Keratinocyte (primary cell): Measurements from ENCODE around the gene EML1. TPM values are rescaled to one million over a fixed set of nuclear protein-coding genes. Genes with fewer than 3 reads are reported as not detected.

Experiments
- DNase-seq: peaks from one replicate; pipeline ENCODE4 v3.0.0-alpha.2; 2011; ENCODE audit warnings: low read depth, missing footprints, low spot score
- FAIRE-seq: peaks from 2 replicates; lab custom pipeline; 2011; peaks lifted over from hg19 to GRCh38; lab: Jason Lieb, UNC
- H2AFZ ChIP-seq: 2 replicates; pipeline ENCODE4 v1.6.0; 2012; ENCODE audit warnings: low read length, control low read depth, inconsistent platforms; ENCODE audit not compliant: control insufficient read depth
- H3K27ac ChIP-seq: 2 replicates; pipeline ENCODE4 v1.5.1; 2011; ENCODE audit warnings: low read length; ENCODE audit not compliant: control insufficient read depth, insufficient read depth
- H3K27me3 ChIP-seq: 3 replicates; pipeline ENCODE4 v1.6.0; 2011; ENCODE audit warnings: low read length; ENCODE audit not compliant: control insufficient read depth, insufficient read depth; ENCODE audit errors: extremely low read depth
- H3K36me3 ChIP-seq, 2 experiments: 2 replicates in 1 of 2; 3 replicates in 1 of 2; pipeline ENCODE4 v1.5.1; 2011; ENCODE audit warnings: low read length in 2 of 2, mild to moderate bottlenecking in 1 of 2; ENCODE audit not compliant: control insufficient read depth in 2 of 2, insufficient read depth in 2 of 2; ENCODE audit errors: extremely low read depth in 1 of 2
- H3K4me1 ChIP-seq: 3 replicates; pipeline ENCODE4 v1.5.1; 2011; ENCODE audit warnings: low read length; ENCODE audit not compliant: control insufficient read depth, insufficient read depth; ENCODE audit errors: extremely low read depth
- H3K4me2 ChIP-seq: 3 replicates; pipeline ENCODE4 v1.6.0; 2011; ENCODE audit warnings: low read depth, low read length; ENCODE audit not compliant: control insufficient read depth, insufficient read depth; ENCODE audit errors: extremely low read depth
- H3K4me3 ChIP-seq, 3 experiments: fragments of 200-600 bp in 1 of 3; sonication (generic) in 1 of 3; 2 replicates in 2 of 3; 3 replicates in 1 of 3; pipeline ENCODE4 v1.5.1; 2011 to 2016; ENCODE audit warnings: low read length in 3 of 3, mild to moderate bottlenecking in 3 of 3, control low read depth in 2 of 3, inconsistent platforms in 1 of 3, low read depth in 1 of 3, mixed read lengths in 1 of 3, mixed run types in 1 of 3, moderate library complexity in 1 of 3; ENCODE audit not compliant: control insufficient read depth in 2 of 3, insufficient read depth in 2 of 3; ENCODE audit errors: extremely low read depth in 1 of 3
- H3K79me2 ChIP-seq: 2 replicates; pipeline ENCODE4 v1.6.0; 2012; ENCODE audit warnings: low read length; ENCODE audit not compliant: control insufficient read depth, insufficient read depth
- H3K9ac ChIP-seq: 3 replicates; pipeline ENCODE4 v1.6.0; 2011; ENCODE audit warnings: low read length; ENCODE audit not compliant: control insufficient read depth, insufficient read depth; ENCODE audit errors: extremely low read depth
- H3K9me1 ChIP-seq: 3 replicates; pipeline ENCODE4 v1.6.0; 2011; ENCODE audit warnings: low read length; ENCODE audit not compliant: control insufficient read depth, insufficient read depth; ENCODE audit errors: extremely low read depth
- H3K9me3 ChIP-seq: 2 replicates; pipeline ENCODE4 v1.5.1; 2012; ENCODE audit warnings: low read depth, low read length; ENCODE audit not compliant: control insufficient read depth
- H4K20me1 ChIP-seq: 3 replicates; pipeline ENCODE4 v1.6.0; 2011; ENCODE audit warnings: low read length; ENCODE audit not compliant: control insufficient read depth, insufficient read depth; ENCODE audit errors: extremely low read depth
- EZH2 ChIP-seq: IDR thresholded peaks from one replicate; pipeline ENCODE4 v1.6.1; 2012; ENCODE audit warnings: inconsistent platforms, mild to moderate bottlenecking, low read length, moderate library complexity
- dilution Hi-C: fragments of 300-500 bp; cut with MboI; formaldehyde crosslinking; loops from one replicate; pipeline ENCODE4 v1.7.0; 2020; ENCODE audit warnings: low sequenced_read_pairs; ENCODE audit not compliant: extremely low pct_ligation_motif_present
- polyA plus RNA-seq, 5 experiments: library from polyadenylated mRNA; depleted of rRNA in 3 of 5; stranded (reverse) in 3 of 5; stranded (forward) in 1 of 5; unstranded in 1 of 5; fragments of >200 nt; gene quantifications; 1 replicate in 1 of 5; 2 replicates in 3 of 5; 3 replicates in 1 of 5; pipeline versions ENCODE4 v1.2.1 to v1.2.3, GENCODE V29; 2011 to 2012; ENCODE audit warnings: missing spikeins in 2 of 5, low read depth in 1 of 5, low replicate concordance in 1 of 5
- TF ChIP-seq, protein P1 (sequence below), 3 experiments: IDR thresholded peaks in 1 of 3; conservative IDR thresholded peaks in 1 of 3; optimal IDR thresholded peaks in 1 of 3; 2 replicates in 2 of 3; 3 replicates in 1 of 3; pipeline versions ENCODE3 to v1.5.1; 2011; ENCODE audit warnings: low read length in 3 of 3, mild to moderate bottlenecking in 3 of 3, moderate library complexity in 2 of 3, control low read depth in 1 of 3, inconsistent platforms in 1 of 3; ENCODE audit not compliant: insufficient read depth in 2 of 3; ENCODE audit errors: extremely low read depth in 1 of 3

Gene EML1
- polyA plus RNA-seq, 1 donor (not counting 4 experiments of a cell fraction or from before 2014, with no cell fraction given), result 0.84 TPM

DNA sequence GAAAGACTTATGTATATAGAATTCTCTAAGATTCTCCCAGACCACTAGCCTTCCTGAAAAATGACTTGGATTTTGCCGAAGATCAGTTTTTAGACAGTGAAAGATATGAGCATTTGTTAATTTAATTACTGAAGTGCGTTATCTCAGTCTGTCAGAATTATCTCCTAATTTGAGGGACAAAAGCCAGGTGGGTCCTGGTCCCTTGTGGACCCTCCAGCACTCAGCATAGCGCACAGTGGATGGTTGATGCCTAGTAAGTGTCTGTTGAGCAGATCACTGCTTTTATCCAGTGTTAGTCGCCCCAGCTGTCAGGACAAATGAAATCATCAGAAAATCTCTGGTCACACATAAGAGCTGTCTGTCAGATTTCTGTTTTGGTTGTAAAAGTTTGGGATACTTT is 80.4 kb downstream of the EML1 start:
- Histone ChIP-seq H3K9ac (no peak overlapping the region), H3K27ac (no peak overlapping the region), H4K20me1 (no peaks in the 10 kb centered on the region), H3K4me2 (no peak overlapping the region), H3K27me3 (peaks cover 44% of the 10 kb centered on the region), H2AFZ (no peak overlapping the region), H3K9me3 (no peaks in the 10 kb centered on the region), H3K4me3 (no peak overlapping the region), H3K4me1 (no peaks in the 10 kb centered on the region), H3K9me1 (no peaks in the 10 kb centered on the region), H3K79me2 (no peaks in the 10 kb centered on the region), H3K36me3 (no peaks in the 10 kb centered on the region)
- TF ChIP-seq, protein P1, sequence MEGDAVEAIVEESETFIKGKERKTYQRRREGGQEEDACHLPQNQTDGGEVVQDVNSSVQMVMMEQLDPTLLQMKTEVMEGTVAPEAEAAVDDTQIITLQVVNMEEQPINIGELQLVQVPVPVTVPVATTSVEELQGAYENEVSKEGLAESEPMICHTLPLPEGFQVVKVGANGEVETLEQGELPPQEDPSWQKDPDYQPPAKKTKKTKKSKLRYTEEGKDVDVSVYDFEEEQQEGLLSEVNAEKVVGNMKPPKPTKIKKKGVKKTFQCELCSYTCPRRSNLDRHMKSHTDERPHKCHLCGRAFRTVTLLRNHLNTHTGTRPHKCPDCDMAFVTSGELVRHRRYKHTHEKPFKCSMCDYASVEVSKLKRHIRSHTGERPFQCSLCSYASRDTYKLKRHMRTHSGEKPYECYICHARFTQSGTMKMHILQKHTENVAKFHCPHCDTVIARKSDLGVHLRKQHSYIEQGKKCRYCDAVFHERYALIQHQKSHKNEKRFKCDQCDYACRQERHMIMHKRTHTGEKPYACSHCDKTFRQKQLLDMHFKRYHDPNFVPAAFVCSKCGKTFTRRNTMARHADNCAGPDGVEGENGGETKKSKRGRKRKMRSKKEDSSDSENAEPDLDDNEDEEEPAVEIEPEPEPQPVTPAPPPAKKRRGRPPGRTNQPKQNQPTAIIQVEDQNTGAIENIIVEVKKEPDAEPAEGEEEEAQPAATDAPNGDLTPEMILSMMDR (optimal IDR thresholded peaks at IDR 0.05 in 1 of 3, IDR thresholded peaks at IDR 0.05 in 1 of 3, conservative IDR thresholded peaks at IDR 0.05 in 1 of 3; ENCODE audit: extremely low read depth in 1 of 3, insufficient read depth in 2 of 3, low read length in 3 of 3), result no peak
- no peak for TF ChIP-seq EZH2
- dilution Hi-C loops, result loop anchor here (25.0 kb wide), 1 partner anchor 161 kb away; no protein-coding TSS in a partner anchor
- DNase-seq, result no peak
- no peak for FAIRE-seq

DNA sequence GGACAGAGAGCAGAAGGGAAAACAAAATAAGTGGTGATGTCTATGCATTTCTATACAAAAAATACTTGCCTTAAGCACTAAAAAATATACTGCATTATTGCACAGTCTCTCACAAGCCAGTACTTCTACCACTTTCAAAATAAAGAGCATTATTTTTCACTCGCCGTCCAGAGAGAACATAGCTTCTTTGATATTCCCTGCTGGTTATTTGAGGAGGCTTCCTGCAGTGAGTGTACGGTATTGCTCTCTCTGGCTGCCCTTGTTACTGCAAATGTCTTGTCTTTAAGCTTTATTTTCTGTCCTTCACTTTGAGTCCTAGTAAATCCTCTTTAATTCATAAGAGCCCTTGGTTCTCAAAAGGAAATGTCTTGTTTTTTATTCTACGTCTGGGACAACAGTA is 81.1 kb downstream of the EML1 start:
- H3K4me1 ChIP-seq, result no peaks in the 10 kb centered on the region
- no peak overlapping the region for H3K27ac ChIP-seq
- H3K9me3 ChIP-seq, result no peaks in the 10 kb centered on the region
- H4K20me1 ChIP-seq, result no peaks in the 10 kb centered on the region
- H3K36me3 ChIP-seq, result no peaks in the 10 kb centered on the region
- H3K27me3 ChIP-seq, result peaks cover 44% of the 10 kb centered on the region
- TF ChIP-seq, protein P1 (optimal IDR thresholded peaks at IDR 0.05 in 1 of 3, IDR thresholded peaks at IDR 0.05 in 1 of 3, conservative IDR thresholded peaks at IDR 0.05 in 1 of 3; ENCODE audit: extremely low read depth in 1 of 3, insufficient read depth in 2 of 3, low read length in 3 of 3), result no peak
- no peak for TF ChIP-seq EZH2
- no peak overlapping the region for H3K4me2 ChIP-seq
- no peaks in the 10 kb centered on the region for H3K9me1 ChIP-seq
- no peak for DNase-seq
- no peak overlapping the region for H2AFZ ChIP-seq
- H3K79me2 ChIP-seq, result no peaks in the 10 kb centered on the region
- FAIRE-seq, result no peak
- H3K4me3 ChIP-seq, result no peak overlapping the region
- dilution Hi-C loops, result loop anchor here (25.0 kb wide), 1 partner anchor 162 kb away; no protein-coding TSS in a partner anchor
- no peak overlapping the region for H3K9ac ChIP-seq
